HG03469 (cell line): ENCODE measurements around the gene HDAC4.

Experiments used
- ATAC-seq: cut with Tn5 transposase; IDR thresholded peaks from one replicate; pipeline ENCODE4 v1.9.1; 2021; ENCODE audit warnings: mild to moderate bottlenecking, moderate library complexity, moderate number of reproducible peaks; ENCODE audit not compliant: unreplicated experiment

Gene HDAC4

GRCh38 chr2:239194731-239195317 lies 206.0 kb downstream of the HDAC4 start:
- no peak for ATAC-seq

- no peak for ATAC-seq
Observed at GRCh38 chr2:239193925-239194677, 206.7 kb downstream of the HDAC4 start.

GRCh38 chr2:239193401-239193811 lies 207.4 kb downstream of the HDAC4 start:
- no peak for ATAC-seq

- no peak for ATAC-seq
Observed at GRCh38 chr2:239192975-239193374, 207.8 kb downstream of the HDAC4 start.

GRCh38 chr2:239192456-239192855 lies 208.4 kb downstream of the HDAC4 start:
- no peak for ATAC-seq

GRCh38 chr2:239190921-239191885 lies 209.6 kb downstream of the HDAC4 start:
- ATAC-seq, result no peak

GRCh38 chr2:239190361-239190760 lies 210.5 kb downstream of the HDAC4 start:
- no peak for ATAC-seq

- ATAC-seq, result no peak
Observed at GRCh38 chr2:239189711-239190131, 211.1 kb downstream of the HDAC4 start.

- no peak for ATAC-seq
Observed at GRCh38 chr2:239188536-239188935, 212.3 kb downstream of the HDAC4 start.

- ATAC-seq, result no peak
Observed at GRCh38 chr2:239187464-239188253, 213.2 kb downstream of the HDAC4 start.

- ATAC-seq, result no peak
Observed at GRCh38 chr2:239186516-239187357, 214.1 kb downstream of the HDAC4 start.

GRCh38 chr2:239184968-239185903 lies 215.6 kb downstream of the HDAC4 start:
- ATAC-seq, result no peak

GRCh38 chr2:239184179-239184578 lies 216.6 kb downstream of the HDAC4 start:
- no peak for ATAC-seq

- no peak for ATAC-seq
Observed at GRCh38 chr2:239182981-239183791, 217.6 kb downstream of the HDAC4 start.

GRCh38 chr2:239181903-239182581 lies 218.8 kb downstream of the HDAC4 start:
- ATAC-seq, result no peak

GRCh38 chr2:239181074-239181902 lies 219.5 kb downstream of the HDAC4 start:
- ATAC-seq, result no peak
